Vagina (tissue), 2 donors: ENCODE results near the gene PANX1.

Source experiments
- POLR2A ChIP-seq, 2 donors: fragments of 450-650 bp; IDR thresholded peaks; one replicate each; pipeline ENCODE4 v1.6.1; 2017; ENCODE audit warnings: antibody characterized with exemption in 2 of 2, mild to moderate bottlenecking in 2 of 2, moderate library complexity in 2 of 2
- POLR2AphosphoS5 ChIP-seq, 2 donors: sonication (generic); formaldehyde crosslinking; IDR thresholded peaks; one replicate each; pipeline ENCODE4 v1.9.0; 2017; ENCODE audit warnings: antibody characterized with exemption in 2 of 2, mild to moderate bottlenecking in 2 of 2, low read depth in 1 of 2; ENCODE audit not compliant: insufficient read depth in 1 of 2
- TF ChIP-seq, protein P1 (sequence below), 3 experiments: fragments of 450-650 bp in 2 of 3; fragments of 200-600 bp in 1 of 3; sonication (generic) in 1 of 3; IDR thresholded peaks; one replicate each; pipeline ENCODE4 v1.5.1; 2017 to 2019; ENCODE audit warnings: antibody characterized with exemption in 3 of 3, mild to moderate bottlenecking in 2 of 3, moderate library complexity in 2 of 3

GRCh38 chr11:94150056-94150455, 21.4 kb downstream of the PANX1 start:
- TF ChIP-seq, protein P1, sequence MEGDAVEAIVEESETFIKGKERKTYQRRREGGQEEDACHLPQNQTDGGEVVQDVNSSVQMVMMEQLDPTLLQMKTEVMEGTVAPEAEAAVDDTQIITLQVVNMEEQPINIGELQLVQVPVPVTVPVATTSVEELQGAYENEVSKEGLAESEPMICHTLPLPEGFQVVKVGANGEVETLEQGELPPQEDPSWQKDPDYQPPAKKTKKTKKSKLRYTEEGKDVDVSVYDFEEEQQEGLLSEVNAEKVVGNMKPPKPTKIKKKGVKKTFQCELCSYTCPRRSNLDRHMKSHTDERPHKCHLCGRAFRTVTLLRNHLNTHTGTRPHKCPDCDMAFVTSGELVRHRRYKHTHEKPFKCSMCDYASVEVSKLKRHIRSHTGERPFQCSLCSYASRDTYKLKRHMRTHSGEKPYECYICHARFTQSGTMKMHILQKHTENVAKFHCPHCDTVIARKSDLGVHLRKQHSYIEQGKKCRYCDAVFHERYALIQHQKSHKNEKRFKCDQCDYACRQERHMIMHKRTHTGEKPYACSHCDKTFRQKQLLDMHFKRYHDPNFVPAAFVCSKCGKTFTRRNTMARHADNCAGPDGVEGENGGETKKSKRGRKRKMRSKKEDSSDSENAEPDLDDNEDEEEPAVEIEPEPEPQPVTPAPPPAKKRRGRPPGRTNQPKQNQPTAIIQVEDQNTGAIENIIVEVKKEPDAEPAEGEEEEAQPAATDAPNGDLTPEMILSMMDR (IDR thresholded peaks at IDR 0.05), result no peak
- TF ChIP-seq POLR2A (IDR thresholded peaks at IDR 0.05) (no peak), POLR2AphosphoS5 (IDR thresholded peaks at IDR 0.05; ENCODE audit: insufficient read depth in 1 of 2, low read depth in 1 of 2) (no peak)
